Trophoblast cell (in vitro differentiated cells and primary cell): ENCODE results near the gene NOM1.
A peak's percentile ranks its signal among the peaks of the same experiment; 100 is the strongest.

ENCODE experiments used
- DNase-seq, 2 donors: peaks; one replicate each; pipeline ENCODE4 v3.0.0-alpha.2; 2016
- H2AFZ ChIP-seq: 2 replicates; pipeline ENCODE4 v1.6.1; 2013; ENCODE audit warnings: low read length, moderate library complexity, mild to moderate bottlenecking; ENCODE audit not compliant: insufficient read depth, poor library complexity
- H2AK5ac ChIP-seq: 2 replicates; pipeline ENCODE4 v1.6.1; 2013; ENCODE audit warnings: mild to moderate bottlenecking, low read length
- H2BK120ac ChIP-seq: 2 replicates; pipeline ENCODE4 v1.6.1; 2013; ENCODE audit warnings: low read length, mild to moderate bottlenecking, moderate library complexity; ENCODE audit not compliant: insufficient read depth, poor library complexity
- H2BK12ac ChIP-seq: 2 replicates; pipeline ENCODE4 v1.6.1; 2013; ENCODE audit warnings: mild to moderate bottlenecking, low read length, moderate library complexity
- H2BK5ac ChIP-seq: 2 replicates; pipeline ENCODE4 v1.6.1; 2013; ENCODE audit warnings: low read length, low read depth, moderate library complexity, mild to moderate bottlenecking; ENCODE audit not compliant: poor library complexity
- H3K14ac ChIP-seq: 2 replicates; pipeline ENCODE4 v1.6.1; 2013; ENCODE audit warnings: mild to moderate bottlenecking, low read length
- H3K18ac ChIP-seq: 2 replicates; pipeline ENCODE4 v1.6.1; 2013; ENCODE audit warnings: mild to moderate bottlenecking, low read length
- H3K23ac ChIP-seq: 2 replicates; pipeline ENCODE4 v1.6.1; 2013; ENCODE audit warnings: low read length
- H3K27ac ChIP-seq: 2 replicates; pipeline ENCODE4 v1.5.1; 2013; ENCODE audit warnings: low read depth, mild to moderate bottlenecking, inconsistent platforms, low read length, moderate library complexity
- H3K27me3 ChIP-seq: 2 replicates; pipeline ENCODE4 v1.6.1; 2013; ENCODE audit warnings: inconsistent platforms, mild to moderate bottlenecking, low read length, moderate library complexity; ENCODE audit not compliant: insufficient read depth
- H3K36me3 ChIP-seq, 2 experiments: 1 replicate in 1 of 2; 2 replicates in 1 of 2; pipeline ENCODE4 v1.6.1; 2013; ENCODE audit warnings: low read length in 2 of 2, mild to moderate bottlenecking in 2 of 2, moderate library complexity in 1 of 2; ENCODE audit not compliant: insufficient read depth in 2 of 2, control insufficient read depth in 1 of 2
- H3K4ac ChIP-seq: 2 replicates; pipeline ENCODE4 v1.6.1; 2013; ENCODE audit warnings: low read depth, mild to moderate bottlenecking, low read length, moderate library complexity
- H3K4me1 ChIP-seq, 2 experiments: 1 replicate in 1 of 2; 2 replicates in 1 of 2; pipeline ENCODE4 v1.6.1; 2013; ENCODE audit warnings: low read length in 2 of 2, mild to moderate bottlenecking in 2 of 2, moderate library complexity in 1 of 2; ENCODE audit not compliant: insufficient read depth in 2 of 2, control insufficient read depth in 1 of 2
- H3K4me2 ChIP-seq: 2 replicates; pipeline ENCODE4 v1.6.1; 2013; ENCODE audit warnings: inconsistent platforms, mild to moderate bottlenecking, low read length, moderate library complexity
- H3K4me3 ChIP-seq: 2 replicates; pipeline ENCODE4 v1.5.1; 2013; ENCODE audit warnings: mild to moderate bottlenecking, low read depth, low read length, inconsistent platforms
- H3K79me1 ChIP-seq: one replicate; pipeline ENCODE4 v1.6.1; 2013; ENCODE audit warnings: low read length
- H3K79me2 ChIP-seq: 2 replicates; pipeline ENCODE4 v1.6.1; 2013; ENCODE audit warnings: low read length, mild to moderate bottlenecking; ENCODE audit not compliant: control insufficient read depth, insufficient read depth, poor library complexity
- H3K9ac ChIP-seq: 2 replicates; pipeline ENCODE4 v1.6.1; 2013; ENCODE audit warnings: mild to moderate bottlenecking, low read length
- H3K9me3 ChIP-seq: 2 replicates; pipeline ENCODE4 v1.6.1; 2013; ENCODE audit warnings: low read depth, mild to moderate bottlenecking, control low read depth, inconsistent platforms, low read length; ENCODE audit not compliant: insufficient read depth
- H4K12ac ChIP-seq: 2 replicates; pipeline ENCODE4 v1.6.1; 2013; ENCODE audit warnings: low read depth, mild to moderate bottlenecking, low read length, moderate library complexity
- H4K8ac ChIP-seq: 2 replicates; pipeline ENCODE4 v1.6.1; 2013; ENCODE audit warnings: low read depth, mild to moderate bottlenecking, low read length, moderate library complexity
- H4K91ac ChIP-seq: one replicate; pipeline ENCODE4 v1.6.1; 2013; ENCODE audit warnings: low read depth, mild to moderate bottlenecking, low read length, moderate library complexity
- WGBS: extraction: QIAGEN DNeasy Blood & Tissue Kit; methylation state at CpG from one replicate; pipeline ENCODE4 v1.1.7; 2013; ENCODE audit warnings: missing lambda C conversion rate; ENCODE audit not compliant: insufficient read length, insufficient coverage; ENCODE audit errors: extremely low coverage; 5-methylcytosine and 5-hydroxymethylcytosine counted together

NOM1 gene

DNA sequence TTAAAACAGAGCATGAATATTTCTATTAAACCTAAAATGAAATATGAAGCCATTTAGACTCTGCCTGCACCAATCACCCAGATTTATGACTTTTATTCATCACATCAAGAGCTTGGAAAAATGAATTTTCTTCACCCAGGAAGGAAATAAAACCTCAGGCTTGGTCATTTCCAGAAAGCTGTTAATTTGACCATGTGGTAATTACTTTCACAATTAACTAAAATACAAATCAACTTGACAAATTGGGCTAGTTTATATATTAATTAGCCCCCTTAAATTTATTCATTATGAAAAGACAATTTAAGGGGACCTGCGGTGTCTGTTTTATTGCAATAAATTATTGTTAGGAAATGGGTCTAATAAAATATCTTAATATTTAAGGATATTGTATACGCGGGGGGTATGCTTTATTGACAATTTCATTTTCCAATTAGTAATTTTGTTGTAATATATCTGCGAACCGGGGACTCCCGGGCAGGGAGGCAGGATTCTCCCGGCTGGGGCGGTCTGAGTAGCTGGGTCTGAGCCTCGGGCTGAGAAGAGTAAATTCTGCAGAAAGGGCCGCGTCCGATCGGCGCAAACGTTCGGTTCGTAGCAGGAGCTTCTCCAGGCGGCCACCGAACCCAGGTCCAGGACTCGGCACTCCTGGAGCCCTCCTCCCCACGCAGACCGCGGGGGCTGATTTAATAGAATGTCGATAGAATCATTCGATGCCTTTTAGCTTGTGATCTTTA, 70.4 kb downstream of the NOM1 start:
- no CpG with 5 or more reads among the region's 25 CpGs for WGBS

DNA sequence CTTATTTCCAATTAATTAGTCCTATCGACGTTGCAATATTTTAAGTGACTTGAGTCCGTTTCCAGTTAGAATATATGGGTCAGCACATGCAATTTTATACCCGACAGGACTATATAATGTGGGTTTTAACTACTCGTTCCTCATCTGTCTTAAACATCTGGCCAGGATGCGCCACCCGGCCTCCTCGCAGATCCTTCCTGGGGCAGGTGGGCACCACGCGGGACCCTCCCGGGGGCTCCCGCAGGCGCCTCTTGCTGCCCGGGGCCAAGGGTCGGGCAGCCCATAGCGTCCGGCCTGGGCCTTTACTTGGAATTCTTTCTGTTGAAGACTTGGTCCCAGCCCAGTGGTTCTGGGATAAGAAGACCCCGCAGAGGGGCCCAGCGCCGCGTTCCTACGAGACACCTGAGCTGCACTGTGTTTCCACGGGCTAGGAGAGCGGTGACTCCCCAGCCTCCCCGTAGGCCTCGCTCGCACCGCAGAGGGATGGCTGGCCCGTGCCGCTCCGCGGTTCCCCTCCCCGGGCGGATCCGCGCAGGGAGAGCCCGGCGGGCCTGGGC, 71.1 kb downstream of the NOM1 start:
- no peak overlapping the region for H3K9ac ChIP-seq
- no peaks in the 10 kb centered on the region for H3K79me1 ChIP-seq
- peak overlapping the region; percentile 29 for H3K4me2 ChIP-seq
- H3K14ac ChIP-seq, result no peak overlapping the region
- H3K27ac ChIP-seq, result no peak overlapping the region
- peaks cover 2 to 10% of the 10 kb centered on the region in 2 experiments for H3K4me1 ChIP-seq
- no peak overlapping the region for H2AFZ ChIP-seq
- H3K79me2 ChIP-seq, result no peaks in the 10 kb centered on the region
- no peak overlapping the region for H2AK5ac ChIP-seq
- H2BK5ac ChIP-seq, result no peak overlapping the region
- peaks cover 91% of the 10 kb centered on the region for H3K27me3 ChIP-seq
- no peak overlapping the region for H4K91ac ChIP-seq
- no peak overlapping the region for H4K8ac ChIP-seq
- no peak overlapping the region for H2BK12ac ChIP-seq
- no peak for DNase-seq
- H3K4ac ChIP-seq, result no peak overlapping the region
- no peak overlapping the region for H3K23ac ChIP-seq
- H3K18ac ChIP-seq, result no peak overlapping the region
- peaks cover 18% of the 10 kb centered on the region for H3K9me3 ChIP-seq
- no peak overlapping the region for H3K4me3 ChIP-seq
- no peak overlapping the region for H2BK120ac ChIP-seq
- H3K36me3 ChIP-seq, result no peaks in the 10 kb centered on the region
- no CpG with 5 or more reads among the region's 38 CpGs for WGBS
- no peak overlapping the region for H4K12ac ChIP-seq

More for the DNA sequence above, 70.4 kb downstream of the NOM1 start:
- Histone ChIP-seq H3K4ac (no peak overlapping the region), H3K79me2 (no peaks in the 10 kb centered on the region), H3K27me3 (peaks cover 91% of the 10 kb centered on the region), H3K4me1 (peaks cover 2 to 10% of the 10 kb centered on the region in 2 experiments), H3K9me3 (peaks cover 20% of the 10 kb centered on the region), H2AK5ac (no peak overlapping the region), H3K4me2 (no peak overlapping the region), H3K23ac (no peak overlapping the region), H4K91ac (no peak overlapping the region), H3K9ac (no peak overlapping the region), H2AFZ (no peak overlapping the region), H3K18ac (no peak overlapping the region), H3K36me3 (no peaks in the 10 kb centered on the region), H2BK12ac (no peak overlapping the region), H2BK5ac (no peak overlapping the region), H3K14ac (no peak overlapping the region), H3K79me1 (no peaks in the 10 kb centered on the region), H4K8ac (no peak overlapping the region), H3K4me3 (no peak overlapping the region), H4K12ac (no peak overlapping the region), H2BK120ac (no peak overlapping the region), H3K27ac (no peak overlapping the region)
- no peak for DNase-seq

- Histone ChIP-seq H3K14ac (no peak overlapping the region), H3K4me2 (peak overlapping the region; percentile 29), H4K91ac (no peak overlapping the region), H2AFZ (no peak overlapping the region), H3K4me3 (peak overlapping the region; percentile 8), H3K9me3 (peaks cover 16% of the 10 kb centered on the region), H2BK12ac (no peak overlapping the region), H3K79me1 (no peaks in the 10 kb centered on the region), H3K36me3 (no peaks in the 10 kb centered on the region), H3K79me2 (no peaks in the 10 kb centered on the region), H2BK120ac (no peak overlapping the region), H3K27ac (no peak overlapping the region), H3K4ac (no peak overlapping the region), H4K12ac (peak overlapping the region; percentile 12), H3K9ac (no peak overlapping the region), H3K27me3 (peaks cover 89% of the 10 kb centered on the region), H3K18ac (no peak overlapping the region), H2AK5ac (no peak overlapping the region), H2BK5ac (no peak overlapping the region), H3K4me1 (peaks cover 2 to 10% of the 10 kb centered on the region in 2 experiments), H4K8ac (no peak overlapping the region), H3K23ac (no peak overlapping the region)
- no CpG with 5 or more reads among the region's 84 CpGs for WGBS
- DNase-seq, result no peak
Measured at GRCh38 chr7:157021071-157021870, 71.8 kb downstream of the NOM1 start.

GRCh38 chr7:157021871-157022680, 72.6 kb downstream of the NOM1 start:
- Histone ChIP-seq H3K23ac (no peak overlapping the region), H2AK5ac (no peak overlapping the region), H3K27me3 (peaks cover 81% of the 10 kb centered on the region), H2AFZ (no peak overlapping the region), H3K36me3 (no peaks in the 10 kb centered on the region), H2BK120ac (no peak overlapping the region), H3K4ac (no peak overlapping the region), H3K9ac (no peak overlapping the region), H2BK5ac (no peak overlapping the region), H3K4me2 (no peak overlapping the region), H3K9me3 (peaks cover 11% of the 10 kb centered on the region), H3K4me1 (peaks cover 2 to 10% of the 10 kb centered on the region in 2 experiments), H3K4me3 (no peak overlapping the region), H3K18ac (no peak overlapping the region), H3K79me1 (no peaks in the 10 kb centered on the region), H4K8ac (no peak overlapping the region), H3K27ac (no peak overlapping the region), H3K79me2 (no peaks in the 10 kb centered on the region), H4K12ac (peak overlapping the region; percentile 12), H3K14ac (no peak overlapping the region), H2BK12ac (no peak overlapping the region), H4K91ac (no peak overlapping the region)
- DNase-seq, result no peak
- WGBS, result no CpG with 5 or more reads among the region's 30 CpGs
